HUES64 (cell line): ENCODE results near the gene C2orf66.

Source experiments
- H3K27ac ChIP-seq: 2 replicates; pipeline ENCODE4 v1.7.0; 2013; ENCODE audit warnings: low read depth, low read length, inconsistent platforms
- H3K27me3 ChIP-seq: 2 replicates; pipeline ENCODE4 v1.6.1; 2013; ENCODE audit warnings: mild to moderate bottlenecking, low read length; ENCODE audit not compliant: insufficient read depth
- H3K36me3 ChIP-seq: 2 replicates; pipeline ENCODE4 v1.6.1; 2013; ENCODE audit warnings: mild to moderate bottlenecking, low read length; ENCODE audit not compliant: insufficient read depth
- H3K4me1 ChIP-seq: 2 replicates; pipeline ENCODE4 v1.6.1; 2013; ENCODE audit warnings: mild to moderate bottlenecking, low read length, moderate library complexity; ENCODE audit not compliant: insufficient read depth
- H3K4me3 ChIP-seq: 2 replicates; pipeline ENCODE4 v1.5.1; 2013; ENCODE audit warnings: mild to moderate bottlenecking, low read length, moderate library complexity
- H3K9ac ChIP-seq: 2 replicates; pipeline ENCODE4 v1.6.1; 2013; ENCODE audit warnings: mild to moderate bottlenecking, low read depth, low read length
- H3K9me3 ChIP-seq: 2 replicates; pipeline ENCODE4 v1.6.1; 2013; ENCODE audit warnings: low read depth, low read length; ENCODE audit not compliant: insufficient read depth
- WGBS: fragments of 150-250, 120-280 bp; methylation state at CpG from one replicate; pipeline ENCODE4 v1.1.7; 2013; ENCODE audit warnings: missing lambda C conversion rate; 5-methylcytosine and 5-hydroxymethylcytosine counted together

The C2orf66 gene

DNA sequence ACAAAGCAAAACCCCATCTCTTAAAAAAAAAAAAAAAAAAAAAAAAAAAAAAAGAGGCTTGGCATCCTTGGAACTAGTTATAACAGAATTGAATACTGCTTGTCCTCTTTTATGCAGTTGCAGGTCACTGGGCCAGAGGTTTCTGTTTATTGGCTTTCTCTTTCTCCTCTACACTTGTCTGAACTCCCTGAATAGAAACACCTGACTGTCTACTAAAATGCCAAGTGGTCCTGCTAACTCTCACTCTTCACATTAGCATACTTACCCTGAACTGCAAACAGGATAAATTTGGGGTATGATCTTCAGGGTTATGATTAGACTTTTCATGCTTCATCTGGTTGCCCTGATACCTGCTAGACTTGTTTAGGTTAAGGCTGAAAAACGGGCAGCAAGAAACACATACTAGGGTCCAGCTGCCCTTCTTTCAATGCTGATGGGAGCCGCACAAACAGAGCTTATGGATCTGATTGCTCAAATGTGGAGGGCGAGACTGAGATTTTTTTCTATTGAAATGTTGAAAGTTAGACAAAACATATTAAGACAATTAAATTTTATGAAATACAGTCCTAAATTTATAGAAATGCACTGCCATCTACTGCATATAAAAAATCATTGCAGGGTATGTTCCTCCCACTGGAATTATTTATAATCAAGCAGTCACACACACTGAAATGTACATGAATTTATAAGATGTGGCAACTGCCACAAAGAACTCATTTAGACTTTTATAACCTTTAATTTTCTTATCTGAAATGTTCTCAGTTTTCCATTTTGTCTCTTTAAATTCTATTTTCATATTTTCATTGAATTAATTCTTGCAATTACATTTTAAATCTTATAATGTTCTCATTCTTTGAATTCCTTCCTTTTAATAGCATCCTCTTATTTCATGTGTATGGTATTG lies 50.4 kb downstream of the C2orf66 start:
- Histone ChIP-seq H3K4me3 (no peak overlapping the region), H3K9me3 (no peaks in the 10 kb centered on the region), H3K27ac (no peak overlapping the region), H3K36me3 (peaks cover 24% of the 10 kb centered on the region), H3K27me3 (no peaks in the 10 kb centered on the region), H3K9ac (no peak overlapping the region), H3K4me1 (no peaks in the 10 kb centered on the region)
- 93% methylated on average over 2 of the region's 3 CpGs for WGBS
